ENCODE measurements around the gene TM9SF2.

The TM9SF2 gene

GRCh38 chr13:99495466-99496183, 5.6 kb upstream of the TM9SF2 start:
- no peak for DNase-seq (ENCODE audit: low read depth, low spot score)

GRCh38 chr13:99496184-99497142, 4.8 kb upstream of the TM9SF2 start:
- DNase-seq (ENCODE audit: low read depth, low spot score) = no peak

GRCh38 chr13:99498171-99499161, 2.8 kb upstream of the TM9SF2 start:
- peak; percentile 91 for DNase-seq (ENCODE audit: low read depth, low spot score)

- no peak for DNase-seq (ENCODE audit: low read depth, low spot score)
Observed at GRCh38 chr13:99500839-99501183, 461 bp upstream of the TM9SF2 start.

GRCh38 chr13:99501848-99502301, 603 bp downstream of the TM9SF2 start:
- no peak for DNase-seq (ENCODE audit: low read depth, low spot score)

- DNase-seq (ENCODE audit: low read depth, low spot score) = no peak
Observed at GRCh38 chr13:99505814-99506269, 4.6 kb downstream of the TM9SF2 start.

- DNase-seq (ENCODE audit: low read depth, low spot score) = no peak
Observed at GRCh38 chr13:99506634-99507033, 5.4 kb downstream of the TM9SF2 start.

- DNase-seq (ENCODE audit: low read depth, low spot score) = no peak
Observed at GRCh38 chr13:99507054-99507453, 5.8 kb downstream of the TM9SF2 start.

- DNase-seq (ENCODE audit: low read depth, low spot score) = no peak
Observed at GRCh38 chr13:99507551-99507950, 6.3 kb downstream of the TM9SF2 start.

- no peak for DNase-seq (ENCODE audit: low read depth, low spot score)
Observed at GRCh38 chr13:99507986-99508385, 6.7 kb downstream of the TM9SF2 start.

GRCh38 chr13:99509479-99509878, 8.2 kb downstream of the TM9SF2 start:
- DNase-seq (ENCODE audit: low read depth, low spot score) = no peak

- DNase-seq (ENCODE audit: low read depth, low spot score) = no peak
Observed at GRCh38 chr13:99514801-99515200, 13.5 kb downstream of the TM9SF2 start.

- no peak for DNase-seq (ENCODE audit: low read depth, low spot score)
Observed at GRCh38 chr13:99516153-99516929, 15.1 kb downstream of the TM9SF2 start.

GRCh38 chr13:99517577-99517976, 16.3 kb downstream of the TM9SF2 start:
- DNase-seq (ENCODE audit: low read depth, low spot score) = no peak

GRCh38 chr13:99517984-99518383, 16.7 kb downstream of the TM9SF2 start:
- DNase-seq (ENCODE audit: low read depth, low spot score) = no peak

GRCh38 chr13:99522298-99522697, 21.0 kb downstream of the TM9SF2 start:
- no peak for DNase-seq (ENCODE audit: low read depth, low spot score)

- DNase-seq (ENCODE audit: low read depth, low spot score) = no peak
Observed at GRCh38 chr13:99523838-99524237, 22.6 kb downstream of the TM9SF2 start.

- DNase-seq (ENCODE audit: low read depth, low spot score) = no peak
Observed at GRCh38 chr13:99525967-99526366, 24.7 kb downstream of the TM9SF2 start.

GRCh38 chr13:99526549-99526948, 25.3 kb downstream of the TM9SF2 start:
- DNase-seq (ENCODE audit: low read depth, low spot score) = no peak

GRCh38 chr13:99527301-99527700, 26.0 kb downstream of the TM9SF2 start:
- DNase-seq (ENCODE audit: low read depth, low spot score) = no peak

- no peak for DNase-seq (ENCODE audit: low read depth, low spot score)
Observed at GRCh38 chr13:99528547-99528946, 27.3 kb downstream of the TM9SF2 start.
